ENCODE data around the gene KCNA5.
A peak's percentile ranks its signal among the peaks of the same experiment; 100 is the strongest.

The KCNA5 gene

GRCh38 chr12:5064913-5065490, 21.3 kb downstream of the KCNA5 start:
- no peak for DNase-seq

- no peak for DNase-seq
Observed at GRCh38 chr12:5066251-5066650, 22.6 kb downstream of the KCNA5 start.

GRCh38 chr12:5068126-5068525, 24.4 kb downstream of the KCNA5 start:
- DNase-seq, result no peak

DNA sequence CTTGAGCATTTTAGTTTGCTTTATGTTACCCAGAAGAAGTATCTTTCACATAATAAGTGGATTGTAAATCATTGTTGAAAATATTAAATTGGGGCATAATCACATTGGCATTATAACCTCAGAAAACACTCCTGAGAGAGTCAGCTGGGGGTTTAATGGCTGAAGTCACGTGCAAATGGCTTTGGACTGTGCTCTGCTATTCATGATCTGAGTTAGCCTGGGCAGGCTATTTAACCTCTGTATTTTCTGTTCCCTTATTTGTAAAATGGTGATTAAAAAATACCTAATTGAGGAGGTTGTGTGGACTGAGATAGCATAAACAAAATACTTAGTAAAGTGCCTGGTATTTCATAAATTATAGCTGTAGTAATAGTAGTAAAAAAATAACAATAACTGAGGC, 24.9 kb downstream of the KCNA5 start:
- no peak for DNase-seq

- no peak for DNase-seq
Observed at GRCh38 chr12:5070090-5070489, 26.4 kb downstream of the KCNA5 start.

DNA sequence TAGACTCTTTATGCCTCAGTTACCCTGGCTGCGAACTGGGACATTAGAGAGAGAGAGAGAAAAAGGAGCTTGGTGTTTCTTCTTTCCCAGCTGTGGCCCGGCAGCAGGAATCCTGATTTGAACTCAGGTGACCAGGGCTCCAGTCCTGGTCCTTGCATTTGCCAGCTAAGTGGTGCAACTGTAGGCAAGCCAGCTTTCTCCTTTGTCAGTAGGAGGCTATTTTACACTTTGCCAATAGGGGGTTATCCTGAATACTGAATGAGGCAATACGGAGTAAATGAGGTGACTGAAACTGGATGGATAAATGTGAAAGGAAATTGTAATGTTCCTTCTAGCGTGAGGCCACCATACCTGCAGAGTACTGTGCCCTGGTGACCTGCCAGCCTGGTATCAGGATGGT, 27.8 kb downstream of the KCNA5 start:
- no peak for DNase-seq

DNA sequence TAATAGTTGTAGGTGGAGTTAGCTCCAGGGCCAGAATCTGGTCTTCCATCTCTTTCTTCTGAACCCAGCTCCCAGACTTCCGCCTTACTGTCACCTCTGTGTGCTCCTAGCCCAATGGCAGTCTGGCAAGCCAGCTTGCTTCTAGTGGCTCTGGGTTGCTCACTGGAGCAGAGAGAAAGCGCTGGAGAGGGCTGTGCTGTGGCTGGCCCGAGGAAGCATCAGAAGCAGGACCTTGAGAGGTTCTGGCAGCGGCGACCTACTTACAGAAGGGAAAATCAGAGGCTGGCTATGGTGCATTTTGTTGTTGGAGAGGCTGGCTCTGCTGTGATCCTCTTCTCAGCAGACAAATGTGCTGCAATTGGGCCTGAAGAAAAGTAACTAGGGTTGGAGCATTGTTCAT, 28.6 kb downstream of the KCNA5 start:
- DNase-seq, result no peak

DNA sequence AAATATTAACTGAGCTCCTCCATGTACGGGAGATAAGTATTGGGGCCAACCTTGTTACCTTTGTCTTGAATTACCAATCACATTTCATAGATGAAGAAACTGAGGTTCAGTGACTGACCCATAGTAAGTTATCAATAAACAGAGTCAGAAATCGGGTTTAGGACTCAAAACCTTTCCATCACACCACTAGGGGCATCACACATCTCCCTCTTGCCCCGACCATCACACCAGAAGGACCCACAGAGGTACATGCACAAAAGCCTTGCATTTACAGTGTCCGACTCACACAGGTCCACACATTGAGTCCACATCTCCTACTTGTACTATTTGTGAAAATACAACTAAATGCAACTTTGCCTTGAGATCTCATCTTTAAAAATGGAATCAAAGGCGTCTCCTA, 29.4 kb downstream of the KCNA5 start:
- DNase-seq, result no peak

- DNase-seq, result no peak
Observed at GRCh38 chr12:5073853-5074252, 30.2 kb downstream of the KCNA5 start.

GRCh38 chr12:5076761-5077160, 33.1 kb downstream of the KCNA5 start:
- no peak for DNase-seq

DNA sequence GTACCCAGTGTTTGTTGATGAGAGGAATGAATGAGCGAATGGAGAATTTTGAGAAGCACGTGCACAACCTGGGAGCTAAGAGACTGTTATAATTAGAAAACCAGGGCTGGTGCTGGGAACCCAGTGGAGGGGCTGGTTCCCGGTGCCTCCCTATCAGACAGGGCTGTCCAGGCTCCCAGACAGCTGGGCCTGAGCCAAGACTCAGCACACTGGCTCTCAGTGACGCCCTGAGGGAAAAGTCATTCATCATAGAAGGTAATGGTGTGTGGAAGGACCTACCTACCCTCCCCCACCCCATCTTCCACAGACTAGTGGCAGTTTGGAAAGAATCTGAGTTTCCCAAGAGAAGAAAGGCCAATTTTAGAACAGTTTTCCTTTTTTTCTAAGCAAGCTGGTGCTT, 34.7 kb downstream of the KCNA5 start:
- DNase-seq, result no peak

GRCh38 chr12:5081016-5081415, 37.3 kb downstream of the KCNA5 start:
- DNase-seq, result no peak

GRCh38 chr12:5083955-5084849, 40.5 kb downstream of the KCNA5 start:
- DNase-seq, result peak; percentile 53 to 70 (median 64)

DNA sequence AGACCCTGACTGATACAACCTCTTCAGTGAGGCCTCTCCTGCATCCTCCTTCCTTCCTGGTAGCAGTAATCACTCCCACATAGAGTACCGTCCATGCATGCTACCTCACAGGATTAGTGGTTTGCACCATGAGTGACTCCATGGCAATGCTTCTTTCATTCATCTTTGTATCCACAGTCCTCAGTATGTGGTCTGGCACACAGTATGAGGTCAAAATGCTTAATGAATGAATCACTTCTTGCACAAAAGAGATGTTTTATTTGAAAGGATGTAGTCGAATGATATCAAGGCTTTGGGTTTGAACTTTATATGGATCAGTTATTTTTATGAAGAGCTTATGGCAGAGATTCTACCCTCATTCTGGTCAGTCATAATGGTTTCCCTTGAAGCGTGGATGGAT, 42.2 kb downstream of the KCNA5 start:
- no peak for DNase-seq

DNA sequence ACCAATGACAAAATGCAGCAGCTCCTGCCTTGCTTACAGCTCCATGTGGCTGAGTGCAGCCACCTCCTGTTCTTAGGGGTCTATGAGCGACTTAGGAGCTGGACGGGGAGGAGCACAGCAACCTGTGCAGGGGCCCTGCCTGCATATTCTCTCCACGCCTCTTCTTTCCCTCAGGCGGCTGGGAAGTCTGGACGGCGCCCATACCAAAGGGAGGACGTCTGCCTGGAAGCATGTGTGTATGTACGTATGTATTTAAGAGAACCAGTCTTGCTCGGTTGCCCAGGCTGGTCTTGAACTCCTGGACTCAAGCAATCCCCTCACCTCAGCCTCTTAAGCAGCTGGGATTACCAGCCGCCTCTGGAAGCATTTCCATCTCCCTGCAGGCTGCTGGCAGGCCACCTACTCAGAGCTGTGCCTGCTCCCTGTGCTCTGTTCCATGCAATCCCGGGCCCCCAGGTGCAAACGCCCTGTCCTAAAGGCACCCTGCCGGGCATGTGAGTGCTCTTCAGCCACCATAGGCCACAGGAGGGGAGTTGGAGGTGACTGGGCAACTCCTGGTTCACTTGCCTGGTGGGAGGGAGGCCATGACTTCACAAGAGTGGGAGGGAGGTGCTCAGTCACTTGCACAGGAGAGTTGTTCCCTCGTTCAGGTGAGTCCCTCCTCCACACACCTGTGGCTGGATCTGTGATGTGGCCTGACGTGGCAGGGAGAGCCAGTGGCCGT, 44.3 kb downstream of the KCNA5 start:
- DNase-seq, result no peak

- DNase-seq, result no peak
Observed at GRCh38 chr12:5088586-5089264, 45.0 kb downstream of the KCNA5 start.

DNA sequence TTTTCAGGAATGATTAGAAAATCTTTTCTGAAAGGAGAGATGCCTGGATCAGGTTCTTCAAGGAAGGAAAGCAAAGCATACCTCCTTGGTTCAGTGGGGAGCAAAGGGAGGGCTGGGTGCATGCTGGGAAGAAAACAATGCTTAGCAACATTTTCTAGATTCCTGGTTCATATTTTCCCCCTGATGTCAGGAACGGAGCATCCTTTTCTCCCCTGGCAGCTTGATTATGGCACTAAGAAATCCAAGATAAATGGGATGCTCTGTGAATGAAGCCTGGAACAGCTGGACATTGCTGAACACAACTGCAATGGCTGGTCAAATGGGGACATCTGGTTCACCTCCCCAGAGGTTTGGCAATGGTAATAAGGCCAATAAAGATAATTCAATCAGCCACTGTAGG, 50.9 kb downstream of the KCNA5 start:
- DNase-seq, result no peak

GRCh38 chr12:5094986-5095385, 51.3 kb downstream of the KCNA5 start:
- no peak for DNase-seq

All from suppressor macrophage (primary cell).